Nucleus accumbens (tissue), 56 donors: ENCODE measurements around the gene ALDOC.

Source experiments
- DNase-seq, 56 donors: peaks; one replicate each; lab custom pipeline; 2025; lab: John Stamatoyannopoulos, UW

The ALDOC gene

DNA sequence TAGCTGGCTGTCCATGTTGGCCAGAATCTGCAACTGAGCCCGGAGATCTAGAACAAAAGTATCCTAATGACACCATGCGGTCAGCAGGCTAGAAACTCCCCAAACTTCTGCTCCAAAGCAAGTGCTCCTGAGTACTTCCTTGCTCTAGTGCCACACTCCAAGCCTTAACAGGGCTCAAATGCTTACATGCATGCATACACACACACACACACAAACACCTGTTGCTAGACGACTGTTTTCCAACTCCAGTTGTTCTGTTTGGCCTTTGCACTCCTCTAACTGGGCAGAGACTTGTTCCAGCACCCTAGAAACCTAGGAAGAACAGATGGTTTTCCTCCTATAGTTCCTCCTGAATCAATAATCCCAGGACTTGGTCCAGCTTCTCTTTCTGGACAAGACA lies 7.7 kb upstream of the ALDOC start:
- DNase-seq: no peak

DNA sequence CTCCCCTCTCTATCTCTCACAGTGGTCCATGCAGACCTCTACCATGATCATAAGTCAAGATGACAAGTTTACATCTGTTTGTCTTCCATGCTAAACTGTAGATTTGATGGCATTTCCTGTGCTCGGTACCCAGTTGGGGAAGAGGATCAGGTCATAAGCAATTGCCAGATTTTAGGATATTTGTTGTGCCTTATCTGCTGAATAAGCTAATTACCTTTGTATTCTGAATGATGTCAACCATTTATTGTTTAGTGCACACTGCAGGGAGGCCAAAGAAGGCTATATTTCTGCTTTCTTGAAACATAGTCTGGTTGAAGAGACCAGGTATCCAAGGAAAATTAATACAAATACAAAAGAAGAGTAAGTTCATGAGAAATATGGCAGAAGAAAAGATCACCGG lies 5.8 kb upstream of the ALDOC start:
- DNase-seq: no peak

DNA sequence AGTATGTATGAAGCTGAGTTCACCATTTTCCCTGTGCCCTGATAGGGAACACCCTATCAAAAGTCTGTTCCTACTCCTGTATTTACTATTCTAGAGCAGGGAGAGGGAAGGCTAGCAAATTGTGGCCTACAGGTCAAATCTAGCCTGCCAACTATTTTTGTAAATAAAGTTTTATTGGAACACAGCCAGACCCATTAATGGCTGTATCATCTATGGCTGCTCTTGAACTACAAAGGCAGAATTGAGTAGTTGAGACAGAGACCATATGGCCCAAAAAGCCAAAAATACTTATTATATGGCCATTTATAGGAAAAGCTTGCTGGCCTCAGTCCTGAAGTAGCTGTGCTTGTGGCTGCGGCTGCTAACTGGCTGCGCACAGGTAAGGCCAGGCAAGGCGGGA lies 4.3 kb upstream of the ALDOC start:
- DNase-seq: no peak

DNA sequence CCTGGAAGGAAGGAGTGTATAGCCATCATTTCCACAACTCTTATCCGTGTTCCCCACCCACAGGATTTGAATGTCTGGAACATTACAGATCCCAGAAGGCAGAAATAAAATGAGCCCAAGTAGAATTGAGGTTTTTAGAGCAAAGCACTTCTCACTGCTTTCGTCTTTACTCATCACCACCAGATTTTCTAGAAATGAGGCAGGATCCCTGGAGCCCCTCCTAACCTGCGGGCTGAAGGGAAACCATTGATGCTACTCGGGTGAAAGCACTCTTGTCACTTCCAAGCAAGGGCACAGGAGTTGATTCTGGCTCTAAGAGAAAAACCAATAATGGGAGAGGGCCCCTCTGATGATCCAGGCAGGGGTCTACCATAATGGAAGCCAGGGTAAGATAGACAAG lies 2.8 kb upstream of the ALDOC start:
- DNase-seq: no peak

DNA sequence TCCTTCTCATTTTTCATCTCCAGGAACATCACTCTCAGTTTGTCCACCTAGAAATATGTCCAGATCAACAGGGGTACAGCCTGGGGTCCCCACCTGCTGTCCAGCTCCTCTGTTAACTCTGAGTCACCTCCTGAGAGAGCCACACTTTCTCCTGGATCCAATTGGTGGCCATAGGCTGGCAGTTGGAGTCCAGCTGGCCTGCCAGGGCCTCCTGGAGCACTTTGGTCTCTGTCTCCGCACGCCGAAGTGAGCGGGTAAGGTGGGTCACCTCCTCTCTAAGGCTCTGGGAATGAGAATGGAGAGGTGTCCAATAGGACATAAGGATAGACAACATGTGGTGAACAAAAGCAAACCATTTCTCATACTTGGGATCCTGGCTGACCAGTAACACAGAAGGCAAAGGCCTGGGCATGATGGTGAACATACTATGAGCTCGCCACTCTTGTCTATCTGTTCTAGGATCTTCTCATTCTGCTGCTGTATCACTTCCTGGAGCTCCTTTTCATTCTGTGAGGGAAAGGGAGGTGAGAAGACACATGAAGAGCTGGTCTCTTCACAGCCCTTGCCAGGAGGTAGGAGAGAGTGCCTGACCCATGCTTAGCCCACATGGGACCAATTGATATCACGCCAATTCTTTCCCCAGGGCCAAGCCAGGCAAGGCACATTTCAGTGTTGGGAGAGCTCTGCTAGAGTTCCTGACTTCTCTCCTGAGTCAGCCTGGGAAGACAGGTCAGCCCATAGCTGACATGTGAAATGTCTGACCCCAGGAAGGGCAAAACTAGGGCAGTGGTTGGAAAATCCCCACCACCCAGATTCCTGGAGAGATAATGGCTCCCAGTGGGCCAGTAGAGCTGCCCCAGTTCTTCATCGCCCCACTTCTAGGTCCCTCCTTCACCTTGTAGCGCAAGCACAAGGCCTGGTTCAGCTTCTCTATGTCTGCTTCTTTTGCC lies 1.8 kb upstream of the ALDOC start:
- DNase-seq: no peak

DNA sequence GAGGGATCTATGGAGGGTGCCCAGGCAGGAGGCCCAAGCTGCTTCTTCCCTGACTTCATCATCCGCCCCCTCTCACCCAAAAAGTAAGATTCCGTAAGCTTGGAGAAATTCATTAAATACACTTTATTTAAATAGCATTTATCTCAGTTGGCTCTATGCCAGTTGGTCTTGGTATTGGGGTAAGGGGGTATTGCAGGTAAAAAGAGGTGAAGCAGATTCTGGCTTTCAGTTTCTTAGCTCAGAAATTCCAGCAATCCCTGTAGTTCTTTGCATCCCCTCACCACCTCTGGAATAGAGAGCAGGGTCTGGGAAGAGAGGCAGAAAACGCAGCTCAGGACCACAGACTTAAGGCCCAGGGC lies 750 bp upstream of the ALDOC start:
- DNase-seq: no peak

DNA sequence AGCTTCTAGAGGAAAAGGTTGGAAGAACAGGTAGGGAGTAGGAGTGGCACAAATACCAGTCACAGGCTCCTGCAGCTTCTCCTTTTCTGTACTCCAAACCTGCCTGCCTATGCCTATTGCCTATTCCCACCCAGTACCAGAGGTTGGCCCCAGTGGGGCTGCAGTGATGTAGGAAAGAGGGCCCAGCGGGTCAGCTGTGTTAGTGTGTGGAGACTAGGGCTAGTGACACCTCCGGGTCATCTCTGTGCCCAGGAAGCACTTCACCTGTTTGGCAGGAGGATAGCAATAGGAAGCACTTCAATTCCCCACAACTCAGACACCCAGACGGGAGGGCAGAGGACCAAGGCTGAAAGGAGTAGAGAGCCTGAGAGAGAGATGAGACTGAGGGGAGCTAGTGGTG lies 679 bp downstream of the ALDOC start:
- DNase-seq: peak in 5 of 56 donors; percentile 5 to 43 (median 7)

DNA sequence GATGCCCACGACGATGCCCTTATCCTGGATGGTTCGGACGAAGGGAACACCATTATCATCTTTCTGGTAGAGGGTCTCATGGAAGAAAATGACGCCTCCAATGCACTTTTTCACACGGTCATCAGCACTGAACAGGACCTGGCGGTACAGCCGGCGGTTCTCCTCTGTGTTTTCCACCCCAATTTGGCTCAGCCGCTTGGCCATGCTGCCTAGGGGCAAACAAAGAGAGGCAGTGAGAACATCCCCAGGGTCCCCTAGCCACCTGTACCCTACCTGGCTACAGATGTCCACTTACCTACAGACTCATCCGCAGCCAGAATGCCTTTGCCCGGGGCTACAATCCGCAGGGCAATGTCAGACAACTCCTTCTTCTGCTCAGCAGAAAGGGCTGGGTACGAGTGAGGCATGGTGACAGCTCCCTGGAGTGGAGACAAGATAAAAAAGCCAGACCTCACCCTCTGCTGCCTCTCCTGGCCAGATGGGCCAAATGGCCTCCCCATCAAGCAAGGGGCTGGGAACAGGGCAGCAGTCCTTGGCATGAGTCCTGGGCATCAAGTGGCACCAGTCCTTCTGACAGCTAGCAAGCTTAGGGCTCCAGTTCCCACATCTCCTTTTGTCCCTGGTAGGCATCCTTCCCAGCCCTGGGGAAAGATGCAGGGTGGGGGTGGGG lies 1.4 kb downstream of the ALDOC start:
- peak in 45 of 56 donors; percentile 11 to 77 (median 38) for DNase-seq

DNA sequence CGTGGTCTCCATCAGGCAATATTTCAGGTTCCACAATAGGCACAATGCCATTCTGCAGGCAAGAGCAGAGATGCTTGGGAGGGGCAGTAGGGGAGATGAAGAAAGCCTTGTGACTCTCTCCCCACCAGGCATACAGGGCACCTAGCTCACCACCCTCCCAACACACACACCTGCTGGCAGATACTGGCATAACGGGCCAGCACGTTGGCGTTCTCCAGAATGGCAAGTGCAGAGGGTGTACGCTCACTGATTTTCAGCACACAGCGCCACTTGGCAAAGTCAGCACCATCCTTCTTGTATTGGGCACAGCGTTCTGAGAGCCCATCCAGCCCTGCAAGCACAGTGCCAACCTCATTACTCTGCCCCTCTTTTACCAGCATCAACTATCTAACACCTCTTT lies 2.2 kb downstream of the ALDOC start:
- DNase-seq: peak in 3 of 56 donors; percentile 2 to 22 (median 7)

DNA sequence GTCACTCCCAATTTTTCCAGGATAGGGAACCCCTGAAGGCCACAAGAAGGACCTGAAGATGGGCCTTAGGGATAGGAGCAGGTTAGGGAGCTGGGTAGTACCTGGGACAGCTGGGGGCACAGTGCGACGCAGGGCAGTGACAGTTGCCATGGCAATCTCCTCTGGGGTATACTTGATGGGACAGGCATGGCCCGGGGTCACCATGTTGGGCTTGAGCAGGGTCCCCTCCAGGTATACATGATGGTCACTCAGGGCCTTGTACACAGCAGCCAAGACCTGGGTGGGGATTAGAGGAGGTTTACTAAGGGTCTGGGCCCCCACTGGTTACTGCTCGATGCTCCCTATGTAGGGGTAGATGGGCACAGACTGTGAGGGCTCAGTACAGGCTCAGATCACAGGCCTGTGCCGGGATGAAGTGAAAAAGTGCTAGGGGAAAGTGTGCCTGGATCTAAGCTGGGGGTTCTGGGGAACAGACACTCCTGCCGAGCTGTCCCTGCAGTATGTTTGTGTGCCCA lies 2.7 kb downstream of the ALDOC start:
- DNase-seq: no peak

DNA sequence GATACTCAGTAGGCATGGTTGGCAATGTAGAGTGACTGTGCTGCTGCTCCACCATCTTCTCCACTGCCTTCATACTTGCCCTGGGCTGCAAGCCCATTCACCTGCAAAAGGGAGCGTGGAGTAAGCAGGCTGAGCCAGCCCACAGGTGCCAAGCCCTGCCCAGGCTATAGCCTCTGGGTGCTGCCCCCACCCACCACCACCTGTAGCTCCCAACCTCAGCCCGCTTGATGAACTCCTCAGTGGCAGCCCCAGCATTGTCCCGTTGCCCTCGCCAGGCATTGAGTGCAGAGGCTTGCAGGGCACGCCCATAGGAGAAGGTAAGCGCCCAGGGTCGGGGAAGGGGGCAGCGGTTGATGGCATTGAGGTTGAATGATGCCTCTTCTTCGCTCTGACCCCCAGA lies 3.2 kb downstream of the ALDOC start:
- no peak for DNase-seq

DNA sequence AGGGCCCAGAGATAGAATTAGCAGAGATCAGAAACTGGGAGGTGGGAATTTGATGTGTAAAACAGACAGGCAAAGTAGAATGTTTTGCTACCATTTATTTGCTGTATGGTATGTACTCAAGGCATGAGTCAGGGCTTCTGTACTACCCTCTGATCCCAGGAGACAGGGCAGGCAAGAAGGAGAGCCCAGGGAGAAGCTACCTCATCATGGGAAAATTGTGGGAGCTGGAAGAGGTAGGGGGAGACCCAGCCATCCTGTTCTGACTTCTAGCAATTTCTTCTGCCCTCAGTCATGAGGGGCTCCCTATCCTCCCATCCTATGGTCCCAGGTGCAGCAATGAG lies 3.7 kb downstream of the ALDOC start:
- DNase-seq: no peak

DNA sequence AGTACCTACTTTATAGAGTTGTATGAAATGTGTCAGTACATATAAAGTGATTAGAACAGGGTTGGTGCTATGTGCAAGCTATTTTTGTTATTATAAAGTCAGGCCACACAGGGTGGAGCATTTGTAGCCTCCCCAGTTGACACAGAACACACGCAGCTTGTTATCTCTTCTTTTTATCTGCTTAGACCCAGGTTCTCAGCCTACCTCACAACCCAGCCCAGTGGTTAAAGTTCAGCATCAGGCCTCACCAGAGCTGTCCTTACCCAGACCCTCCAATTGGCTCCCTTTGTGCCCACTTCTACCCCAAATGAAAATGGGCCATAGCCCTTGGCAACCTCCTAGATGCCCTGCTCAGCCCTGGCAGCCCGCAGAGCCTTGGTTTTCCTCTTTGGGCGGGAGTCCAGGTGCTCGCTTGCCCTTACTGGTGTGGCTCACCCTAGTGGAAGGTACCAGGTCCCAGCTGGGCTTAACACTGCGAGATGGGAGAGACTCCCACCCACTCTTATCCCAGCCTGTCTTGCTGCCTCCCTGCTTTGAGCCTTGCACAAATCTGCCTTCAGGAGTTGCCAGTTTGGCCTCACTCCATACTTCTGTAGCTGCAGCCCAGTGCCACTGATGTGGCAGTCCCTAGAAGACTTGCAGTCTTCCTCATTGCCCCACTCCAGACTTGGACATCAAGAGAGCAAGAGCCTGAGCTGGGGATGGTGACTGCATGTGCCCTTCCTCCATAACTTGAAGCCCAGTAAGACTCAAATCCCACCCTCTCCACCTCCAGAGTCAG lies 4.2 kb downstream of the ALDOC start:
- peak in 9 of 56 donors; percentile 5 to 49 (median 12) for DNase-seq

DNA sequence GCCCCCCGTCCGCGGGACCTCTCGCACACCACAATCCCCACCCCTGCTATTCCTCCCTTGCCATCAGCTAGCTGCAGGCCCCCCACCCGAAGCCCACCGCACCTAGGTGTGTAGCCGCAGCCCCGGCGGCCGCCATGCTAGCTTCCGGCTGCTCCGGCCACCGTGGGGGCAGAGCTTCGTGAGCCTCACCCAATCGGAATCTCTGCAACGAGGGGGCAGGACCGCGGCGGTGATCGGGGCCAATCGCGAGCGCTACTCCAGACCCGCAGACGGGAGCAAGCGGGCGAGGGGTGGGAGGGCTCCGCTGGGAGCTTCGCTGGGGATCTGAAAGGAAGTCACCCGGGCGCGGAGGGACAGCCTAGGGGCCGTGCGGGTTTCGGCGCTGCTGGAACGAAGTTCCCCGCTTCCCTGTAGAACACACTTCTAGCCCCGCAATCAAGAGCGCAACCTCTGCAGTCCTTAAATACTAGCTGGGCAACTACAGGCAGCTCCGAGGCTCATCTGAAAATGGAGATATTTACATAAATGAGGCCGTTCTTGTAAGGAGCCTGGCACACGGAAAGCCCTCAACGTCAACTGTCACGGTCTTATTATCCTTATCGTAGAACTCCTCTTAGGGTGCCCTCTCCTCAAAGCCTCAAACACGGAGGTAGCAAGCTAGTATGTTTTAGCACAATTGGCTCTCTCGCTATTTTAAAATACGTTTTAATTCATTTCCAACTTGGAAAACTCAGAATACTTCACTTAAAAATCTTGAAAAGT lies 5.2 kb downstream of the ALDOC start, which contains the start of gene PIGS:
TSS of gene PIGS (minus strand) at position 164 of the 762 bp plus-strand sequence. CDS start at position 136, 28 bp downstream.
- DNase-seq: peak; percentile 66 to 98 (median 93)

DNA sequence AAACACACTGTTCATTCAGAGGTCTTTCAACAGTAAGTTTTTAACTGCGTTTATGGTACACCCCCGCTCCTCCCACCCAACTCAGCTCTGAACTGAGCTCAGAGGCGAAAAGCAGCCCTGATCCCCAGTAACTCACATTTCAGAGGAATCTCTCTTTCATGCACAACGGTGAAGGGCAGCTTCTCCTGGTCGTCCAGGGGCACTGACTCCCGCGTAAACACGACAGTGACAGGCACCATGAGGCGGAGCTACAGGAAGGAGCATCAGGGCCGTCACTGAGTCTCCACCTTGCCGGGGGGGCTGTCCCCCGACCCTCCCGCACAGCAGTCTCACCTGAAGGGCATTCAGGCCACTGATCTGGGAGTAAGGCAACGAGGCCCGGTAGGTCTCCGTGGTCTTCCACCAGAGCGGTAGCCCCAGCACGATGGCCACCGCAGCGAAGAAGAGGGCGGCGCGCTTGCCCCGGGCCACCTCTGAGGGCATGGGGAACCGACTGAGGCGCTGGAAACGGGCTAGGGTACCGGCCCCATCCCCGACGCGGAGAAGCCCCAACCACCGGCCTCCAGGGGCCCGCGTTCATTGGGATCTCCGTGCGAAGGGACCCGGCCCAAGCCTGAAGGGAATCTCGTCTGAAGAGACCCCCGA lies 5.9 kb downstream of the ALDOC start:
- peak in 23 of 56 donors; percentile 13 to 55 (median 33) for DNase-seq

DNA sequence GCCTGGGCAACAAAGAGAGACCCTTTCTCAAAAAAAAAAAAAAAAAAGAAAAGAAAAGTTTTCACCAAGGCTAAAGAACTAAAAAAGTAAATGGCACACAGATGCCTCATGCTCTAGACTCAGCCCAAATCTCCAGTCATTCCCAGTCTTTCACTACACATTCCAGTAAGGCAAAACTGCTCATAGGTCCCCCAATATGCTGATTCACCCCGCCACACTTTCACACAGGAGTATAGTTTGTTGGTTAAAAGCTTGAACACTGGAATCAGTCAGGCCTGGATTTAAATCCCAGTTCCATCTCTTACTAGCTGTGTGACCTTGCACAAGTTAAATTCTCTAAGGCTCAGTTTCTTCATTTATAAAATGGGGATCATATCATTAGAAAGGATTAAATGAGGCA lies 7.2 kb downstream of the ALDOC start:
- no peak for DNase-seq

DNA sequence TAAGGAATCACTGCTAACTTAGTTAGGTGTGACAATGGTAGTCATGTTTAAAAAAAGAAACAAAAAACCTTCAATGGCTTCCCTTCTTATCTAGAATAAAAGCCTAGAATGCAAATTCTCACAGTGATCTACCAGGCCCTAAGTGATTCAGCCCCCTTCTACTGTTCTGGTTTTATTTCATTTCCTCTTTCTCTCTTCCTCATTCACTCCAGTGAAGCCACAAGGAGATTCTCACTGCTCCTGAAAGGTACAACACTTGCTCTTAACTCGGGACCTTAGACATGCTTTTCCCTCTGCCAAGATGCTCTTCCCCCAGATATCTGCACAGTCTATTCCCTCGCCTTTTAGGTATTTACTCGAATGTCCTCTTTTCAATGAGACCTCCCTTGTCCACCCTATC lies 9.1 kb downstream of the ALDOC start:
- no peak for DNase-seq

DNA sequence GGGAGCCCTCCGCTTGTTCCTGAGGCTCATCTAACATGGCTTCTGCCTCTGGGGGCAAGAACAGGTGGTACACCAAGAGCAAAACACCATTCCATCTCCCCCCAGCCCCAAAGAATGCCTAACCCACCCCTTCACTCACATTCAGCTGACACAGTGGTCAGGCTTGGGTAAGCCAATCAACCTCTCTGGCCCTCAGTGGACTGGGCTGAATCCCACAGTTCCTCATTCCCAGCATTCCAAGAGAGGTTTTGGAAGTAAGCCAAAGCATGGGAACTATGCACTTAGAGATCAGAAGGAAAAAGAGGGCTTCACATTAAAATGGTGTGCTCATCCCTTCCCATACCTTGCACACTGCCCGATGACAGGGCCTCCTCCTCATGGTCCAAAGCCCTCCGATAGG lies 13.2 kb downstream of the ALDOC start:
- no peak for DNase-seq

DNA sequence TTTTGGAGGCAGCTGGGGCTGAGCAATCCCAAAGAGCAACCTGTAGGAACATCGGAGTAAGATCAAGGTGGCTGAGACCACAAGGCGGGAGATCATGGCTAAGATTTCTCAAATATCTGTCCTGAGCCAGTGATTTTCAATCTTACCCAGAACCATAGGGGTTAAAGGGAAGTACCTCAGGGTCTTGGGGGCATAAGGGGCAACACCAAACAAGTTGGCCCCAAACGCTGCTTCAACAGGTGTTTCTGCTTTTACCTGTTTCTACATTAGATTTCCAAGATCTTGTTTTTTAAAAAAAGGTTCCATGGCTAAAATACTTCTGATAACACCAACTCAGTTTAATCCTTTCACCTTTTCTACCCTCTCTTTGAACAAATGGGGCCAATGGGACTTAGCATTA lies 21.7 kb downstream of the ALDOC start:
- DNase-seq: no peak

DNA sequence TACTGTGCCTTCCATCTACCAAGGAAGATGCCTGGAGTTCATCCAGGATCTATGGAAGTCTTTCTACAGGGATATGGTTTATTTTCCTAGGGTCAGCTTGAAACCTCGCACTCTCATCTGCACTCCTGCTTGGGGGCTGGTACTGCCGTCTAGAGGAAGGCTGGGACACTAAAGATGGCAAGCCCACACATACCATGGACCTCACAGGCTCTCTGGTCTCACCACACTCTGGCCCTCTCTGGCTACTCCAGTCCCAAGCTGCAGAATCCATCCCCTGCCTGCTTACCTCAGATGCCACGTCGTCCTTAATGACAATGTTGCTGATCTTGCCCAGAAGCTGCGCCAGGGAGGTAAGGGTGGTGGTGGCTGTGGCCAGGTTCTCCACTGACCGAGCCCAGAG lies 22.1 kb downstream of the ALDOC start:
- no peak for DNase-seq
